Stomach smooth muscle (tissue), 2 donors: ENCODE data around the gene PAQR4.

Experiments
- H3K27ac ChIP-seq: one replicate; pipeline ENCODE4 v1.7.0; 2013; ENCODE audit warnings: mild to moderate bottlenecking, low read length, inconsistent platforms
- H3K27me3 ChIP-seq, 2 donors: one replicate each; pipeline ENCODE4 v1.7.0; 2013; ENCODE audit warnings: low read length in 2 of 2; ENCODE audit not compliant: insufficient read depth in 2 of 2, control insufficient read depth in 1 of 2
- H3K36me3 ChIP-seq, 2 donors: one replicate each; pipeline ENCODE4 v1.7.0; 2013; ENCODE audit warnings: low read length in 2 of 2; ENCODE audit not compliant: control insufficient read depth in 2 of 2, insufficient read depth in 2 of 2
- H3K4me1 ChIP-seq: one replicate; pipeline ENCODE4 v1.7.0; 2013; ENCODE audit warnings: low read length; ENCODE audit not compliant: control insufficient read depth, insufficient read depth
- H3K4me3 ChIP-seq, 2 donors: one replicate each; pipeline ENCODE4 v1.7.0; 2013; ENCODE audit warnings: low read length in 2 of 2
- H3K9ac ChIP-seq, 2 donors: one replicate each; pipeline ENCODE4 v1.7.0; 2013; ENCODE audit warnings: low read length in 2 of 2, mild to moderate bottlenecking in 1 of 2
- H3K9me3 ChIP-seq, 2 donors: one replicate each; pipeline ENCODE4 v1.7.0; 2013; ENCODE audit warnings: low read length in 2 of 2; ENCODE audit not compliant: control insufficient read depth in 2 of 2
- donor health status: healthy.
- donor health status: Pancreatic carcinoma.

PAQR4 gene

DNA sequence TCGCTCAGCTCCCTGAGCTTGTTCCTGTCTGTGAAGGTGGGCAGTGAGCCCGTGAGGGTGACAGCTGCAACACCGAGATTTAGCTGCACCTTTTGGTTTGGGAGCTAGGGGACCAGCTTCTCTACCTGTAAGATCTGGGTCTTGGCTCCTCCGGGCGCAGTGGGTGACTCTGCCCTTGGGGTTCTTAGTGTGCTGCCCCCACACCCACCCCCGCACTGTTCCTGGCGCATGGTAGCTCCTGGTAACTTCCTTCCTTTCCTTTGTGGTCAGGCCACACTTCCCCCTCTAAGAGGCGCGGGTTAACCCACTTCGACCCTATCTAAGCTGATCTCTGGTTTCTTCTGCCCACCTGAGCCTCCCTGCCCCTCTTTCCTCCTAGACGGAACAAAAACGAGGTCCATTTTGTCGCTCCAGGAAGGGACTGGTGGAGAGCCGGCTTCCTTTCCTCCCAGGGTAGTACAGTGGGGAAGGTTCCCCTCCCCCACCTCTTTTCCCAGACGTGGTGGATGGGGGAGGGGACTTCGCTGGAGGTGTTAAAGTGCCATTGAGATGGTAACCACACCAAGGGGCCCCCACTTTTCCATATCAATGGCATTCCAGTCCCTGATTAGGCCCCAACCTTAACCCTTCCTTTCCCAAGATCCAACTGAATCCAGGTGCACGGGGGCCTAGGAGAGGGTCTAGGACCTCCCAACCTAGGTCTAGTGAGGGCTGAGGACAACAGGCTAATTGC is 39.0 kb downstream of the PAQR4 start:
- Histone ChIP-seq H3K4me3 (no peak overlapping the region), H3K27me3 (peaks cover 50 to 60% of the 10 kb centered on the region in 2 donors), H3K9me3 (no peaks in the 10 kb centered on the region), H3K27ac (no peak overlapping the region), H3K9ac (no peak overlapping the region), H3K36me3 (no peaks in the 10 kb centered on the region), H3K4me1 (peaks cover 10% of the 10 kb centered on the region)

GRCh38 chr16:3008690-3009037 is 39.5 kb downstream of the PAQR4 start:
- Histone ChIP-seq H3K27ac (no peak overlapping the region), H3K4me1 (peaks cover 8% of the 10 kb centered on the region), H3K4me3 (no peak overlapping the region), H3K9me3 (no peaks in the 10 kb centered on the region), H3K27me3 (peaks cover 50 to 66% of the 10 kb centered on the region in 2 donors), H3K36me3 (no peaks in the 10 kb centered on the region), H3K9ac (no peak overlapping the region)

DNA sequence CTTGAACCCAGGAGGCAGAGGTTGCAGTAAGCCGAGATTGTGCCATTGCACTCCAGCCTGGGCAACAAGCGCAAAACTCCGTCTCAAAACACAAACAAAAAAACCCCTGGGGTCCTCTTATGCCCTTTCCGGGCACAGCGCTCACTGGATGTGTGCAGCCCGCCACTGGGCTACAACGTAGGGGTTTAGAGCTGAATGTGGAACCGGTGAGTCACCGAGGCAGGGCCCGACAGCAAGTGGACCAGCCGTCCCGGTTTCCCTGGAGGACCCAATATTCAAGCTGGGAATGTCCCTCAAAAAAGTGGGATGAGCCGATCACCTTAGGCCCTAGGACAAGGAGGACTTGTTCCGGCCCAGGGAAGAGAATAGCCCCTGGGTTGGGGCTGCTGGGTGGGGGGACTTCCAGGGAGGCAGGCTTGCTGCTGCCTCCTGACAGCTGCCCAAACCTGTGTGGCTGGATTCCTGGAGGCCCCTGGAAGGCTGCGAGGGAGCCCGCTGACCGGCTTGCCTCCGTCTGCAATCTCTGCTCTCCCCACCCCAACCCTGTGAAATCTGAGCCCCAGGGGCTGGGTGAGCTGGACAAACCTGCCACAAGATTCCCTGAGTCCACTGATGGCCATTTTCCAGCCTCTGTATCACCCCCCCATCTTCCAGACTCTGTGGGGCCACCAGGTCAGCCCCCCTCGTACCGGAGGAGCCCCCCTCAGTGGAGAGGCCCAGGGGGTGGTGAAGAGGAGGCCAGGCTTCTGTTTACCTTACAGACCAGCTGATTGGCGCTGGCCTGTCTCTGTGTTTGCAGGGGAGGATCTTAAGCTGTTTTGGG is 40.6 kb downstream of the PAQR4 start:
- Histone ChIP-seq H3K4me3 (no peak overlapping the region), H3K27me3 (peaks cover 54 to 72% of the 10 kb centered on the region in 2 donors), H3K9ac (no peak overlapping the region), H3K36me3 (no peaks in the 10 kb centered on the region), H3K9me3 (no peaks in the 10 kb centered on the region), H3K27ac (no peak overlapping the region), H3K4me1 (peaks cover 5% of the 10 kb centered on the region)

DNA sequence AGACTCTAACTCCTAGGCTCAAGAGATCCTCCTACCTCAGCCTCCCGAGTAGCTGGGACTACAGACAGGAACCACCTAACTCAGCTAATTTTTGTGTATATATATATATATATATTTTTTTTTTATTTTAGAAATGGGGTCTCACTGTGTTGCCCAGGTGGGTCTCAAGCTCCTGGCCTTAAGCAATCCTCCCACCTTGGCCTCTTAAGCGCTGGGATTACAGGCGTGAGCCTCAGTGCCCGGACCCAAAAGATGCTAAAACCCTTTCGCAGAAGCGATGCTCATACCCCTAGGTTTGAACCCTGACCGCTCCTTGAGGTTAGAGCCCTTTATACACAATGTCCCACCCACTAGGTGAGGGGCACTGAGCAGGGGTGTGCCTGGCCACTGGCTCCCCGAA is 41.4 kb downstream of the PAQR4 start:
- H3K4me3 ChIP-seq = no peak overlapping the region
- no peak overlapping the region for H3K27ac ChIP-seq
- H3K4me1 ChIP-seq = peaks cover 3% of the 10 kb centered on the region
- no peaks in the 10 kb centered on the region for H3K36me3 ChIP-seq
- H3K9me3 ChIP-seq = no peaks in the 10 kb centered on the region
- H3K27me3 ChIP-seq = peaks cover 51 to 69% of the 10 kb centered on the region in 2 donors
- H3K9ac ChIP-seq = no peak overlapping the region

GRCh38 chr16:3012246-3012645 is 43.1 kb downstream of the PAQR4 start:
- peaks cover 3% of the 10 kb centered on the region for H3K4me1 ChIP-seq
- H3K9ac ChIP-seq = no peak overlapping the region
- no peaks in the 10 kb centered on the region for H3K36me3 ChIP-seq
- no peak overlapping the region for H3K4me3 ChIP-seq
- no peak overlapping the region for H3K27ac ChIP-seq
- no peaks in the 10 kb centered on the region for H3K9me3 ChIP-seq
- H3K27me3 ChIP-seq = peaks cover 44 to 61% of the 10 kb centered on the region in 2 donors

DNA sequence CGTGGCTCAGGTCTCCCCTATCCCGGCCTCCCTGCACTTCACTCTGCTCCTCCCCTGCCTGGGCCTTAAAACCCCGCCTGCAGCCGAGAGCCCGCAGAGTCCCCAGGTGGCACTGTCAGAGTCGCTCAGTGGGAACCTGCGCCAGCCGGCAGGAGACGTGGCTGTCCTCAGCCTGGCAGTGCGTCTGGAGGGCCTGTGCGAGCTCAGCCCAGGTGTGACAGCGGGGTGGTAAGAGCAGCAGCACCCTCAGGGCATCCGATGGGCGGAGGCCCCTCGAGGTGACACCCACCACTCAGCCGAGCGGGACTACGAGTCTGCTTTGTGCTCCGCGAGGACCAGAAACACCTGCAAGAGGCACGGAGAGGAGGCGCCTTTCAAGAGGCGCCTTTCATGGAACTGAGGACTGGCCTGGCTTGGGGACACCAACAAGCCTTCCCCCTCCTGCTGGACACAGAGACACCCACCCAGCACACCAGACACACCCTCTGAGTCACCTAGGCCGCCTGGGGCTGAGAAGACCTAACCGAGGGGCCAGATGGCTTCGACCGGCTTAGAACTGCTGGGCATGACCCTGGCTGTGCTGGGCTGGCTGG is 43.8 kb downstream of the PAQR4 start, which contains the start of gene CLDN9:
Gene CLDN9, plus strand, starts transcription at position 96 of the 593 bp plus-strand sequence. Its CDS starts 440 bp downstream, at position 536.
- Histone ChIP-seq H3K4me1 (peaks cover 3% of the 10 kb centered on the region), H3K9me3 (no peaks in the 10 kb centered on the region), H3K9ac (no peak within 1 kb of the TSS), H3K27ac (no peak within 1 kb of the TSS), H3K4me3 (no peak within 1 kb of the TSS), H3K27me3 (peaks cover 40 to 61% of the 10 kb centered on the region in 2 donors), H3K36me3 (no peaks in the 10 kb centered on the region)

DNA sequence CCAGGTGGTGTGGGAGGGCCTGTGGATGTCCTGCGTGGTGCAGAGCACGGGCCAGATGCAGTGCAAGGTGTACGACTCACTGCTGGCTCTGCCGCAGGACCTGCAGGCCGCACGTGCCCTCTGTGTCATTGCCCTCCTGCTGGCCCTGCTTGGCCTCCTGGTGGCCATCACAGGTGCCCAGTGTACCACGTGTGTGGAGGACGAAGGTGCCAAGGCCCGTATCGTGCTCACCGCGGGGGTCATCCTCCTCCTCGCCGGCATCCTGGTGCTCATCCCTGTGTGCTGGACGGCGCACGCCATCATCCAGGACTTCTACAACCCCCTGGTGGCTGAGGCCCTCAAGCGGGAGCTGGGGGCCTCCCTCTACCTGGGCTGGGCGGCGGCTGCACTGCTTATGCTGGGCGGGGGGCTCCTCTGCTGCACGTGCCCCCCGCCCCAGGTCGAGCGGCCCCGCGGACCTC is 44.4 kb downstream of the PAQR4 start:
- peaks cover 39 to 61% of the 10 kb centered on the region in 2 donors for H3K27me3 ChIP-seq
- no peaks in the 10 kb centered on the region for H3K36me3 ChIP-seq
- H3K4me1 ChIP-seq = no peaks in the 10 kb centered on the region
- H3K27ac ChIP-seq = no peak overlapping the region
- H3K9ac ChIP-seq = no peak overlapping the region
- H3K9me3 ChIP-seq = no peaks in the 10 kb centered on the region
- H3K4me3 ChIP-seq = no peak overlapping the region

DNA sequence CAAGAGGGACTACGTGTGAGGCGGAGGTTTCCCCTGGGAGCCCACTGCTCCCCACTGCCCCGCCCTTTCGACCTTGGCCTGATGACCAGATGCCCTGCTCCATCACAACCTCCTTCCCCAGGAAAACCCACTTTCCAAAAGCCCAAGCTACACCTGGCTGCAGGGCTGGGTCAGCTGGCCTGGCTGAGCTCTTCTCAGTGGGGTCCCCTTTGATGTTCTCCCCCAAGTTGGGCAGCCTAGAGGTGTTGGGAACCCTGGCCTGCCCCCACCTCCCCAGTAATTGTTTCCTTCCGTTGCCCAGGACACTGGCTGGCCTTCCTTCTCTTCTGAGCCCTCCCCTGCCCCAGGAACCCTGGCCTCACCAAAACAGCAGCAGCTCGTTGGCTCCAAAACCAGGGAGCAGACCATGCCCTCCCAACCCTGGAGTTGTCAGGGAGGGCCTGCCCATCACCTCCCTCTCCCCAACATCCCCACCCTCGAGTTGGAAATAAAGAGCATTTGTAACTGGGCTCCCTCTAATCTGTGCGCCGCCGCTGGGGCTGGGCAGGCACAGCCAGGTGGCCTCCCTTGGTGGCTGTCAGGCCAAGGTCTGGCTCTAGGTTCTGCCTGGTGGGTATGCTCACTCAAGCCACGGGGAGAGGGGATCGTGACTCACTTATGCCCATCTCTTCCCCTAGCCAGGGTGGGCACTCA is 45.0 kb downstream of the PAQR4 start:
- Histone ChIP-seq H3K27ac (no peak overlapping the region), H3K4me1 (no peaks in the 10 kb centered on the region), H3K4me3 (no peak overlapping the region), H3K27me3 (peaks cover 39 to 59% of the 10 kb centered on the region in 2 donors), H3K9me3 (no peaks in the 10 kb centered on the region), H3K36me3 (no peaks in the 10 kb centered on the region), H3K9ac (no peak overlapping the region)

GRCh38 chr16:3014971-3015370 is 45.8 kb downstream of the PAQR4 start:
- H3K36me3 ChIP-seq = no peaks in the 10 kb centered on the region
- H3K27me3 ChIP-seq = peaks cover 36 to 50% of the 10 kb centered on the region in 2 donors

DNA sequence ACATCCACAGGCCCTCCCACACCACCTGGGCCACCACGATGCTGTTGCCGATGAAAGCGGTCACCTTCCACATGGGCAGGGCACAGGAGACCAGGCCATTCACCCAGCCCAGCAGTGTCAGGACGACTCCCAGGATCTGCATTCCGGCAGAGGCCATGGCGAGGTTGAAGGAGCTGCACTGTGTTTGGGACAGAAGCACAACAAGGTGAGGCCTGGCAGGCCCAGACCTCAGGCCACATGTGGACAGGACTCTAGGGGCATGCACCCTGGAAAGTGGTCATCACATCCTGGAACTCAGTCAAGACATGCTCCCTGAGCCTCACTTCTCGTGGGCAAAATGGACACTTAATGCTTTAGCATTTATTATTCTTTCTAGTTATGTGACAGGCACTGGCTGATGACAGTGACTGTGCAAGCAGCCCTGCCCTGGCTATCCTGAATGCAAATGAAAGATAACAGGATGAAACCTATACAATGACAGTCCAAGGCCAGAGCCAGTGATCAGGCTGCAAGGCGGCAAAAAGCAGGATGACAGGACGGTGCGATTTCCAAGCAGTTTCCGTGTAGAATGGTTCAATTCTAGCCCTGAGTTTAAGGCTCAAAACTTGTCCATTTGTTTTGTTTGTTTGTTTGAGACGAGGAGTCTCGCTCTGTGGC is 46.8 kb downstream of the PAQR4 start:
- peaks cover 11% of the 10 kb centered on the region for H3K4me1 ChIP-seq
- no peak overlapping the region for H3K9ac ChIP-seq
- H3K36me3 ChIP-seq = no peaks in the 10 kb centered on the region
- no peak overlapping the region for H3K4me3 ChIP-seq
- H3K9me3 ChIP-seq = no peaks in the 10 kb centered on the region
- H3K27ac ChIP-seq = no peak overlapping the region
- H3K27me3 ChIP-seq = peaks cover 33 to 47% of the 10 kb centered on the region in 2 donors

More at GRCh38 chr16:3014971-3015370, 45.8 kb downstream of the PAQR4 start:
- no peak overlapping the region for H3K27ac ChIP-seq
- H3K4me3 ChIP-seq = no peak overlapping the region
- H3K4me1 ChIP-seq = peaks cover 3% of the 10 kb centered on the region
- H3K9ac ChIP-seq = no peak overlapping the region
- no peaks in the 10 kb centered on the region for H3K9me3 ChIP-seq
